ENCODE measurements around the gene ICE2.

DNA sequence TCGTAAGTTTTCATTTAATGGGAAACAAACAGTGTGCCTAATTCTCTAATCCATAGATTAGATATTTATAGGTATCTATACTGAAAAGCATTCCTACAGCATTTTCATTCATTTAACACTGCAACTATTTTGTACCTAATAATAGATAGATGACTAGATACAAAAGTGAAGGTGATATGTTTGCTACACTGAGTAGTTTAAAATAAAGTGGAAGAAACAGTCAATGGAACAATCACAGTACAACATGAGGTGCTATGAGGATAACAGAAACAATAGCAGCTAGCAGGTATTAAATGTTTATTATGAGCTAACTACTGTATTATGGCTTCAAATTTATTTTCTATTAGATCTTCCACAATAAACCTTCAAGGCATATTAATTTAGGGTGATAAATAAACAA is 50.0 kb downstream of the ICE2 start:
- TF ChIP-seq, protein P1, sequence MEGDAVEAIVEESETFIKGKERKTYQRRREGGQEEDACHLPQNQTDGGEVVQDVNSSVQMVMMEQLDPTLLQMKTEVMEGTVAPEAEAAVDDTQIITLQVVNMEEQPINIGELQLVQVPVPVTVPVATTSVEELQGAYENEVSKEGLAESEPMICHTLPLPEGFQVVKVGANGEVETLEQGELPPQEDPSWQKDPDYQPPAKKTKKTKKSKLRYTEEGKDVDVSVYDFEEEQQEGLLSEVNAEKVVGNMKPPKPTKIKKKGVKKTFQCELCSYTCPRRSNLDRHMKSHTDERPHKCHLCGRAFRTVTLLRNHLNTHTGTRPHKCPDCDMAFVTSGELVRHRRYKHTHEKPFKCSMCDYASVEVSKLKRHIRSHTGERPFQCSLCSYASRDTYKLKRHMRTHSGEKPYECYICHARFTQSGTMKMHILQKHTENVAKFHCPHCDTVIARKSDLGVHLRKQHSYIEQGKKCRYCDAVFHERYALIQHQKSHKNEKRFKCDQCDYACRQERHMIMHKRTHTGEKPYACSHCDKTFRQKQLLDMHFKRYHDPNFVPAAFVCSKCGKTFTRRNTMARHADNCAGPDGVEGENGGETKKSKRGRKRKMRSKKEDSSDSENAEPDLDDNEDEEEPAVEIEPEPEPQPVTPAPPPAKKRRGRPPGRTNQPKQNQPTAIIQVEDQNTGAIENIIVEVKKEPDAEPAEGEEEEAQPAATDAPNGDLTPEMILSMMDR (conservative IDR thresholded peaks at IDR 0.05; ENCODE audit: low read length) = no peak
- no peak for TF ChIP-seq EZH2phosphoT487 (IDR thresholded peaks at IDR 0.05; ENCODE audit: borderline replicate concordance)

Data from Loucy (cell line).